ENCODE measurements around the gene DPH6. TPM values are rescaled to one million over a fixed set of nuclear protein-coding genes. Genes with fewer than 3 reads are reported as not detected.

DPH6 gene
- polyA plus RNA-seq, 1 experiment, result 9.9 TPM

- TF ChIP-seq CTCF (IDR thresholded peaks at IDR 0.05; ENCODE audit: insufficient read depth, low read depth, low read length), result no peak
- Histone ChIP-seq H3K4me3 (ENCODE audit: low read depth, low read length) (no peak overlapping the region), H3K27me3 (ENCODE audit: control insufficient read depth, insufficient read depth, low read length) (peaks cover 2% of the 10 kb centered on the region; the same call in 1 of the 2 replicates), H3K36me3 (ENCODE audit: control insufficient read depth, insufficient read depth, low read length) (no peaks in the 10 kb centered on the region)
- no peak for DNase-seq (ENCODE audit: low read depth)
- ChIA-PET CTCF (no interaction called here), POLR2A (no interaction called here)
Measured at GRCh38 chr15:35567392-35567791, 21.4 kb upstream of the DPH6 start.

- Histone ChIP-seq H3K4me3 (ENCODE audit: low read depth, low read length) (no peak overlapping the region), H3K27me3 (ENCODE audit: control insufficient read depth, insufficient read depth, low read length) (peaks cover 2% of the 10 kb centered on the region; the same call in 1 of the 2 replicates), H3K36me3 (ENCODE audit: control insufficient read depth, insufficient read depth, low read length) (no peaks in the 10 kb centered on the region)
- CTCF ChIA-PET, result no interaction called here
- POLR2A ChIA-PET, result no interaction called here
- no peak for TF ChIP-seq CTCF (IDR thresholded peaks at IDR 0.05; ENCODE audit: insufficient read depth, low read depth, low read length)
- no peak for DNase-seq (ENCODE audit: low read depth)
Measured at GRCh38 chr15:35566991-35567390, 21.0 kb upstream of the DPH6 start.

- DNase-seq (ENCODE audit: low read depth), result no peak
- TF ChIP-seq CTCF (IDR thresholded peaks at IDR 0.05; ENCODE audit: insufficient read depth, low read depth, low read length), result no peak
- Histone ChIP-seq H3K27me3 (ENCODE audit: control insufficient read depth, insufficient read depth, low read length) (peaks cover 2% of the 10 kb centered on the region; the same call in 1 of the 2 replicates), H3K36me3 (ENCODE audit: control insufficient read depth, insufficient read depth, low read length) (no peaks in the 10 kb centered on the region), H3K4me3 (ENCODE audit: low read depth, low read length) (no peak overlapping the region)
- POLR2A ChIA-PET, result interaction anchor here (0.6 kb wide), 1 partner anchor 111 kb away, joined by 4 read pairs; no protein-coding TSS in a partner anchor
- CTCF ChIA-PET, result no interaction called here
Measured at GRCh38 chr15:35565901-35566300, 19.9 kb upstream of the DPH6 start.

GRCh38 chr15:35562641-35563040, 16.7 kb upstream of the DPH6 start:
- DNase-seq (ENCODE audit: low read depth), result no peak
- Histone ChIP-seq H3K4me3 (ENCODE audit: low read depth, low read length) (no peak overlapping the region), H3K27me3 (ENCODE audit: control insufficient read depth, insufficient read depth, low read length) (peaks cover 2% of the 10 kb centered on the region; the same call in 1 of the 2 replicates), H3K36me3 (ENCODE audit: control insufficient read depth, insufficient read depth, low read length) (no peaks in the 10 kb centered on the region)
- ChIA-PET POLR2A (no interaction called here), CTCF (no interaction called here)
- TF ChIP-seq CTCF (IDR thresholded peaks at IDR 0.05; ENCODE audit: insufficient read depth, low read depth, low read length), result no peak

GRCh38 chr15:35561308-35561707, 15.3 kb upstream of the DPH6 start:
- H3K27me3 ChIP-seq (ENCODE audit: control insufficient read depth, insufficient read depth, low read length), result no peaks in the 10 kb centered on the region
- CTCF ChIA-PET, result no interaction called here
- POLR2A ChIA-PET, result no interaction called here
- no peak overlapping the region for H3K4me3 ChIP-seq (ENCODE audit: low read depth, low read length)
- no peak for DNase-seq (ENCODE audit: low read depth)
- no peak for TF ChIP-seq CTCF (IDR thresholded peaks at IDR 0.05; ENCODE audit: insufficient read depth, low read depth, low read length)
- H3K36me3 ChIP-seq (ENCODE audit: control insufficient read depth, insufficient read depth, low read length), result no peaks in the 10 kb centered on the region
